Activated CD8-positive, alpha-beta T cell treated with anti-CD3 and anti-CD28 coated beads for 36 hours (primary cell): ENCODE data around the gene TP53TG3F. TPM values are rescaled to one million over a fixed set of nuclear protein-coding genes. Genes with fewer than 3 reads are reported as not detected.
"Not testable (repeated sequence)": the region's sequence is repeated elsewhere in the genome, so short reads cannot be mapped to it uniquely, and the experiment has no call there.

ENCODE experiments used
- ATAC-seq: fragments of 200-7000 bp; cut with Tn5 transposase; one replicate; pipeline ENCODE4 v1.10.0; 2021; ENCODE audit warnings: mild to moderate bottlenecking, moderate library complexity
- CTCF ChIA-PET: fragments of 350-600 bp; sonication (Branson Sonifier 250); formaldehyde crosslinking; loops from one replicate; lab custom pipeline; 2021; ENCODE audit warnings: antibody characterized with exemption; lab: Charles Lee
- POLR2A ChIA-PET: fragments of 350-600 bp; sonication (Branson Sonifier 250); formaldehyde crosslinking; loops from one replicate; lab custom pipeline; 2021; ENCODE audit warnings: antibody characterized with exemption; lab: Charles Lee
- DNase-seq: peaks from one replicate; pipeline ENCODE4 v3.0.0-alpha.2; 2020
- H3K27ac Mint-ChIP-seq: one replicate; pipeline ENCODE4 v1.8.0; 2021; ENCODE audit warnings: mild to moderate bottlenecking, mixed read lengths
- H3K27me3 Mint-ChIP-seq: one replicate; pipeline ENCODE4 v1.8.0; 2021; ENCODE audit warnings: mixed read lengths
- H3K36me3 Mint-ChIP-seq: one replicate; pipeline ENCODE4 v1.8.0; 2021; ENCODE audit warnings: low read depth, mixed read lengths
- H3K4me1 Mint-ChIP-seq: one replicate; pipeline ENCODE4 v1.8.0; 2021; ENCODE audit warnings: low read depth, mixed read lengths
- H3K4me3 Mint-ChIP-seq: one replicate; pipeline ENCODE4 v1.8.0; 2021; ENCODE audit warnings: mild to moderate bottlenecking, moderate library complexity, mixed read lengths
- H3K9me3 Mint-ChIP-seq: one replicate; pipeline ENCODE4 v1.8.0; 2021; ENCODE audit warnings: mixed read lengths
- intact Hi-C: fragments of 100-400 bp; cut with micrococcal nuclease; formaldehyde crosslinking; loops from one replicate; pipeline ENCODE4 v1.10.0; 2022
- total RNA-seq, 2 experiments: library from RNA; stranded (reverse); gene quantifications; one replicate each; pipeline ENCODE4 v1.2.3, GENCODE V29; 2021

The TP53TG3F gene
- total RNA-seq, result not detected

- H3K4me3 Mint-ChIP-seq, H3K27ac Mint-ChIP-seq, intact Hi-C loops, H3K27me3 Mint-ChIP-seq, POLR2A ChIA-PET, CTCF ChIA-PET, H3K36me3 Mint-ChIP-seq, H3K9me3 Mint-ChIP-seq, DNase-seq, ATAC-seq, H3K4me1 Mint-ChIP-seq: not testable (repeated sequence)
Measured at GRCh38 chr16:33459312-33459711, at the start of gene TP53TG3F. Gene TP53TG3F, plus strand, starts transcription at chr16:33459612. Its CDS starts 68 bp downstream, at chr16:33459680.

GRCh38 chr16:33491611-33492010 is 32.2 kb downstream of the TP53TG3F start:
- H3K4me1 Mint-ChIP-seq, H3K9me3 Mint-ChIP-seq, intact Hi-C loops, H3K36me3 Mint-ChIP-seq, H3K27me3 Mint-ChIP-seq, CTCF ChIA-PET, H3K4me3 Mint-ChIP-seq, H3K27ac Mint-ChIP-seq, POLR2A ChIA-PET, DNase-seq, ATAC-seq: not testable (repeated sequence)

GRCh38 chr16:33507231-33507630 is 47.8 kb downstream of the TP53TG3F start:
- H3K9me3 Mint-ChIP-seq, CTCF ChIA-PET, intact Hi-C loops, H3K27me3 Mint-ChIP-seq, DNase-seq, ATAC-seq, H3K36me3 Mint-ChIP-seq, H3K27ac Mint-ChIP-seq, POLR2A ChIA-PET, H3K4me1 Mint-ChIP-seq, H3K4me3 Mint-ChIP-seq: not testable (repeated sequence)

- H3K9me3 Mint-ChIP-seq, H3K4me3 Mint-ChIP-seq, DNase-seq, POLR2A ChIA-PET, ATAC-seq, H3K27me3 Mint-ChIP-seq, CTCF ChIA-PET, H3K36me3 Mint-ChIP-seq, intact Hi-C loops, H3K27ac Mint-ChIP-seq, H3K4me1 Mint-ChIP-seq: not testable (repeated sequence)
Measured at GRCh38 chr16:33509070-33509469, 49.7 kb downstream of the TP53TG3F start.

- H3K36me3 Mint-ChIP-seq, POLR2A ChIA-PET, ATAC-seq, H3K4me1 Mint-ChIP-seq, H3K9me3 Mint-ChIP-seq, H3K27me3 Mint-ChIP-seq, H3K4me3 Mint-ChIP-seq, intact Hi-C loops, DNase-seq, CTCF ChIA-PET, H3K27ac Mint-ChIP-seq: not testable (repeated sequence)
Measured at GRCh38 chr16:33509906-33510305, 50.5 kb downstream of the TP53TG3F start.

Other genes with a start within 250 kb of the TP53TG3F start
- gene TP53TG3E, start 155.3 kb upstream of the TP53TG3F start, total RNA-seq, result not detected
- not detected for gene TP53TG3B, start 98.8 kb upstream of the TP53TG3F start, total RNA-seq